Psoas muscle (tissue), 8 donors: Measurements from ENCODE around the gene PGP. TPM values are rescaled to one million over a fixed set of nuclear protein-coding genes. Genes with fewer than 3 reads are reported as not detected.

Experiments
- ATAC-seq, 4 donors: fragments of 200-7000 bp; cut with Tn5 transposase; one replicate each; pipeline ENCODE4 v1.9.1; 2020; ENCODE audit warnings: moderate library complexity in 3 of 4, mild to moderate bottlenecking in 2 of 4
- DNase-seq, 2 donors: peaks; one replicate each; pipeline ENCODE4 v3.0.0-alpha.2; 2020
- H3K27ac ChIP-seq: fragments of 200-600 bp; one replicate; pipeline ENCODE4 v1.8.0; 2022
- H3K27me3 ChIP-seq, 3 donors: fragments of 200-600 bp in 1 of 3; one replicate each; pipeline versions ENCODE4 v1.6.1 to v1.8.0; 2013 to 2022; ENCODE audit warnings: low read length in 2 of 3, mild to moderate bottlenecking in 2 of 3, moderate library complexity in 1 of 3; ENCODE audit not compliant: insufficient read depth in 3 of 3
- H3K36me3 ChIP-seq, 2 donors: fragments of 200-600 bp in 1 of 2; one replicate each; pipeline versions ENCODE4 v1.6.1 to v1.8.0; 2013 to 2022; ENCODE audit warnings: low read depth in 1 of 2, mild to moderate bottlenecking in 1 of 2, moderate library complexity in 1 of 2; ENCODE audit not compliant: insufficient read depth in 1 of 2
- H3K4me1 ChIP-seq: fragments of 200-600 bp; one replicate; pipeline ENCODE4 v1.8.0; 2022
- H3K4me3 ChIP-seq: fragments of 200-600 bp; one replicate; pipeline ENCODE4 v1.8.0; 2022; ENCODE audit warnings: mild to moderate bottlenecking
- H3K9me3 ChIP-seq: fragments of 200-600 bp; one replicate; pipeline ENCODE4 v1.8.0; 2022
- WGBS, 3 donors: extraction: QIAGEN DNeasy Blood & Tissue Kit; methylation state at CpG; one replicate each; pipeline versions ENCODE4 v1.1.6 to v1.1.7; 2013; 5-methylcytosine and 5-hydroxymethylcytosine counted together
- intact Hi-C, 2 donors: fragments of 100-400 bp; cut with DNase I; formaldehyde crosslinking; loops; one replicate each; pipeline versions ENCODE4 v1.11.0 to v1.14.2; 2022
- polyA plus RNA-seq, 3 donors: library from polyadenylated mRNA; stranded (reverse); fragments of 200-250 nt; gene quantifications; one replicate each; pipeline ENCODE4 v1.2.3, GENCODE V29; 2013
- total RNA-seq, 4 donors: library from RNA; stranded (reverse); fragmentation: NEBNext Ultra II Directional in 2 of 4; extraction: Animal tissue kit (Norgen Biotek cat#: 25700) in 2 of 4; gene quantifications; one replicate each; pipeline versions ENCODE4 v1.2.1 to v1.2.4, GENCODE V29; 2021 to 2023
- TF ChIP-seq, protein P1 (sequence below): fragments of 200-600 bp; IDR thresholded peaks from one replicate; pipeline ENCODE4 v1.8.0; 2022; ENCODE audit warnings: antibody characterized with exemption
- donor health status: healthy with polysubstance abuse.
- donor health status: DM: no; HTN: no; CAD: no; lungs with moderate emphysema.
- donor health status: Bipolar disorder and iron deficiency.
- donor health status: healthy.
- donor health status: DM: yes; HTN: yes; CAD: no.
- donor health status: DM: no; HTN: no; CAD: no.
- donor health status: DM: no; HTN: no; CAD: no.
- donor health status: DM: yes; HTN: yes; CAD: no.

Gene PGP
- total and polyA plus RNA-seq, 7 donors, result 20.9 to 35.9 (median 27.4) TPM

DNA sequence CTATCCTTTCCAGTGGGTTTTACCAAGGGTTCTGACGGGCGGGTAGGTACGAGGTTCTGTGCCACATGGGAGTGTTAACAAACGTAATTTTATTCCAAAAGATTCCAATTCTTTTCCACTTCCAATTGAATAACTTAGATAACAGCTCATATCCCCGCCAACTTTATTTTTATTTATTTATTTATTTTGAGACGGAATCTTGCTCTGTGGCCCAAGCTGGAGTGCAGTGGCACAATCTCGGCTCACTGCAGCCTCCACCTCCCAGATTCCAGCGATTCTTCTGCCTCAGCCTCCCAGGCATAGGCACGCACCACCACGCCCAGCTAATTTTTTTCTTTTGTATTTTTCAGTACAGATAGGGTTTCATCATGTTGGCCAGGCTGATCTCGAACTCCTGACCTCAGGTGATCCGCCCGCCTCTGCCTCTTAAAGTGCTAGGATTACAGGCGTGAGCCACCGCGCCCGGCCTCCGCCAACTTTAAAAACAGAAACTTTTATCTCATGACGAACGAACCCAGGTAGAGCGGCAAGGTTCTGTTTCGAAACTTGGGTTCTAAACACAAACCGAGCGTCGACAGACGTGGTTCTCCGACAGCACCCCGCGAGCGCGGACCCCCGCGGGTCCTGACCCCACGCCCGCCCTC lies 36.1 kb upstream of the PGP start:
- intact Hi-C loops, result loop anchor here in 1 of 2 donors (1.0 to 5.0 kb wide), 3 partner anchors 33 to 93 kb away; partner anchors contain the start of gene TRAF7
- no peaks in the 10 kb centered on the region for H3K27me3 ChIP-seq
- TF ChIP-seq, protein P1, sequence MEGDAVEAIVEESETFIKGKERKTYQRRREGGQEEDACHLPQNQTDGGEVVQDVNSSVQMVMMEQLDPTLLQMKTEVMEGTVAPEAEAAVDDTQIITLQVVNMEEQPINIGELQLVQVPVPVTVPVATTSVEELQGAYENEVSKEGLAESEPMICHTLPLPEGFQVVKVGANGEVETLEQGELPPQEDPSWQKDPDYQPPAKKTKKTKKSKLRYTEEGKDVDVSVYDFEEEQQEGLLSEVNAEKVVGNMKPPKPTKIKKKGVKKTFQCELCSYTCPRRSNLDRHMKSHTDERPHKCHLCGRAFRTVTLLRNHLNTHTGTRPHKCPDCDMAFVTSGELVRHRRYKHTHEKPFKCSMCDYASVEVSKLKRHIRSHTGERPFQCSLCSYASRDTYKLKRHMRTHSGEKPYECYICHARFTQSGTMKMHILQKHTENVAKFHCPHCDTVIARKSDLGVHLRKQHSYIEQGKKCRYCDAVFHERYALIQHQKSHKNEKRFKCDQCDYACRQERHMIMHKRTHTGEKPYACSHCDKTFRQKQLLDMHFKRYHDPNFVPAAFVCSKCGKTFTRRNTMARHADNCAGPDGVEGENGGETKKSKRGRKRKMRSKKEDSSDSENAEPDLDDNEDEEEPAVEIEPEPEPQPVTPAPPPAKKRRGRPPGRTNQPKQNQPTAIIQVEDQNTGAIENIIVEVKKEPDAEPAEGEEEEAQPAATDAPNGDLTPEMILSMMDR, result no peak
- H3K9me3 ChIP-seq, result no peaks in the 10 kb centered on the region
- H3K27ac ChIP-seq, result peak overlapping the region; percentile 87
- peak overlapping the region; percentile 73 for H3K4me3 ChIP-seq
- DNase-seq (peak in 1 of 2 donors; percentile 71), ATAC-seq (peak; percentile 0 to 41 (median 8))
- peaks cover 11 to 61% of the 10 kb centered on the region in 2 donors for H3K36me3 ChIP-seq
- WGBS, 3 donors, result 2 to 3% (median 3%) methylated on average over 30 to 35 of the region's 35 CpGs
- peaks cover 18% of the 10 kb centered on the region for H3K4me1 ChIP-seq

DNA sequence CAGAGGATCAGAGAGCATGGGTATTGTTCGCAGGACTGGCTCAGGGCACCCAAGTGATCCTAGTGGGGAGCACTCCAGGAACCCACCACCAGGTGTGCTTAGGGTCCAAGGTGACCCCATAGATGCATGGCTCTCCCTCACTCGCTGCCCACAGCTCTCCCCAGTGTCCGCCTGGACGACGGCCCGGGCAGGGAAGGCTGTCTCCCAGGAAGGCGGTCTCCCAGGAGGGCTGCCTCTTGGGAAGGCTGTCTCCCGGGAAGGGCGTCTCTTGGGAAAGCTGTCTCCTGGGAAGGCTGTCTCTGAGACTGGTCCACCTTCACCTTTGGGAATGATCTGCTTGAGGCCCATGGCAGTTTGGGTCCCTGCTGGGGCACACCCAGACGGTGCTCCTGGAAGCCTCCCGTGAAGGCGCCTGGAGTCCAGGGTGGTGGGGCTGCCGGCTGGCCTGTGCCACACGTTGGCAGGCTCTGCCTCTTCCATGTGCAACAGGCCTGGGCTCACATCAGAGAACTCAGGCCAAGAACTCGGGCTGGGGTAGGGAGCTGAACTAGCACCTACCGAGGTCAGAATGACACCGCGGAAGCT lies 31.8 kb upstream of the PGP start:
- peaks cover 15 to 69% of the 10 kb centered on the region in 2 donors for H3K36me3 ChIP-seq
- H3K4me1 ChIP-seq, result peaks cover 10% of the 10 kb centered on the region
- H3K9me3 ChIP-seq, result no peaks in the 10 kb centered on the region
- WGBS, 3 donors, result 68 to 76% (median 72%) methylated on average over 18 of the region's 18 CpGs
- H3K27me3 ChIP-seq, result no peaks in the 10 kb centered on the region
- DNase-seq (peak in 1 of 2 donors; percentile 26), ATAC-seq (no peak)
- TF ChIP-seq, protein P1, result no peak
- no peak overlapping the region for H3K4me3 ChIP-seq
- intact Hi-C loops, result loop anchor here (2.0 kb wide), 1 partner anchor 20 kb away; no protein-coding TSS in a partner anchor
- no peak overlapping the region for H3K27ac ChIP-seq

DNA sequence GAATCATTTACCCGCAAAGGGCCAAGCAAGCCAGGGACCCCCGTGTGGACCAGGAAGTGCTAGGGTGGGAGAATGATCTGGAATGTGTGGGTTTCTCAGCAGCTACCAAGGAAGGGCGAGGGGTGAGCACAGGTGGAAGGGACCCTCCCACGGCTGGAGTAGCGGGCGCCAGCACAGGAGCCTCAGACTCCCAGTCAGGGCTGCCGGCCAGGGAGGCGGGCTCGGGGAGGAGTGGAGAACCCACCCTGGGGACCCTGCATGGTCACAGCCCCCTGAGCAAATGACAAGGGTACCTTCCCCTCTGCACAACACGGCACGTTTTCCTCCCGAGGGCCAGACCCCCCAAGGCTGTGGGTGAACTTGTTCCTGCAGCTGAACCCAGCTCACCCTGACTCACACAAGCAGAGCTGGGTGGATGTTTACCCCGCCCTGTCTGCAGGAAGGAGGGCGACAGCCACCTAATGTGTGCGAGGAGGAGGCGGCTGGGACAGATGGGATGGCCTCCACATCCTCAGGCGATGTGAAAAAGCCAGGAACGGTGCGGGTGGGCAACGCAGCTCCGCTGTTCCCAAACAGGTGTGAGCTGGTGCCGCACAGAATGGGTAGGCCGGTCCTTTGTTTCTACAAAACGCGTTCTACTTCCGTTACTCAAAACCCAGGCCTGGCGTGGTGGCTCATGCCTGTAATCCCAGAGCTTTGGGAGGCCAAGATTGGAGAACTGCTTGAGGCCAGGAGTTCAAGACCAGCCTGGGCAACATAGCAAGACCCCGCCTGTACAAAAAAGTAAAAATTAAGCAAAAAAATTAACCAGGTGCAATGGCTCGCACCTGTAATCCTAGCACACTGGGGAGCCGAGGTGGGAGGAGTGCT lies 30.5 kb upstream of the PGP start:
- H3K27ac ChIP-seq, result no peak overlapping the region
- no peaks in the 10 kb centered on the region for H3K27me3 ChIP-seq
- WGBS, 3 donors, result 91 to 92% (median 92%) methylated on average over 30 of the region's 30 CpGs
- no peak overlapping the region for H3K4me3 ChIP-seq
- H3K36me3 ChIP-seq, result peaks cover 15 to 81% of the 10 kb centered on the region in 2 donors
- TF ChIP-seq, protein P1, result no peak
- ATAC-seq, result no peak
- intact Hi-C loops, result no loop called here
- H3K9me3 ChIP-seq, result no peaks in the 10 kb centered on the region
- H3K4me1 ChIP-seq, result peaks cover 6% of the 10 kb centered on the region
- no peak for DNase-seq

DNA sequence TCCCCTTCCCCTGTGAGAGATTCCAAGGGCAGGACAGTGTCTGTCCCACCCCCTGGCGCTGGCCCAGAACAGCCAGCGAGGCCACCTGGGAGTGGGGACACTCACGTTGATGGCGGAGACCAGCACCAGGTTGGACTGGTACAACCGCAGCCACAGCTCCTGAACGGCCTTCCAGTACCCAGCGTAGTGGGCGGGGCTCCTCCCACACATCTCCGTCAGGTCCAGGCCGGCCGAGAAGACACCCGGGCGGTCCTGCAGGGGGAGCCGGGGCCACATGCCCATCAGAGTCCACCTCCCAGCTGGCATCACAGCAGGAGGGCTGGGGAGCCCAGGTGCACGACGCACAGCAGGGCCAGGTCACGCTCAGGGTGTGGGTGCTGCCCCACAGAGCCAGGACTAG lies 29.7 kb upstream of the PGP start:
- TF ChIP-seq, protein P1, result no peak
- intact Hi-C loops, result no loop called here
- Histone ChIP-seq H3K27ac (no peak overlapping the region), H3K36me3 (peaks cover 15 to 86% of the 10 kb centered on the region in 2 donors), H3K9me3 (no peaks in the 10 kb centered on the region), H3K4me1 (no peaks in the 10 kb centered on the region), H3K4me3 (no peak overlapping the region), H3K27me3 (no peaks in the 10 kb centered on the region)
- WGBS, 3 donors, result 62 to 76% (median 74%) methylated on average over 16 to 17 of the region's 17 CpGs
- DNase-seq (no peak), ATAC-seq (peak in 1 of 4 donors; percentile 16)
